Memory B cell (primary cell): Measurements from ENCODE around the gene SEPTIN5.
"Not testable (repeated sequence)": the region's sequence is repeated elsewhere in the genome, so short reads cannot be mapped to it uniquely, and the experiment has no call there.

Experiments
- ATAC-seq: fragments of 150-1000 bp; cut with Tn5 transposase; 2 replicates; pipeline ENCODE4 v1.10.0; 2021; ENCODE audit warnings: low read depth, mild to moderate bottlenecking, moderate library complexity
- DNase-seq, 2 donors: peaks; one replicate each; pipeline ENCODE4 v3.0.0; 2022; ENCODE audit warnings: low spot score in 2 of 2
- H3K27ac Mint-ChIP-seq: one replicate; pipeline ENCODE4 v1.8.0; 2022; ENCODE audit warnings: mild to moderate bottlenecking, moderate library complexity, mixed read lengths
- H3K27me3 Mint-ChIP-seq: one replicate; pipeline ENCODE4 v1.8.0; 2022; ENCODE audit warnings: mixed read lengths
- H3K36me3 Mint-ChIP-seq: one replicate; pipeline ENCODE4 v1.8.0; 2022; ENCODE audit warnings: mild to moderate bottlenecking, mixed read lengths
- H3K4me1 Mint-ChIP-seq: one replicate; pipeline ENCODE4 v1.8.0; 2022; ENCODE audit warnings: mixed read lengths
- H3K4me3 Mint-ChIP-seq: one replicate; pipeline ENCODE4 v1.8.0; 2022; ENCODE audit warnings: mild to moderate bottlenecking, moderate library complexity, mixed read lengths
- H3K9me3 Mint-ChIP-seq: one replicate; pipeline ENCODE4 v1.8.0; 2022; ENCODE audit warnings: mixed read lengths

SEPTIN5 gene

GRCh38 chr22:19691007-19691720 lies 23.1 kb upstream of the SEPTIN5 start:
- Mint-ChIP-seq H3K9me3 (no peaks in the 10 kb centered on the region), H3K27me3 (peaks cover 5% of the 10 kb centered on the region), H3K4me3 (no peak overlapping the region), H3K4me1 (no peaks in the 10 kb centered on the region), H3K36me3 (no peaks in the 10 kb centered on the region), H3K27ac (no peak overlapping the region)
- ATAC-seq (no peak), DNase-seq (no peak)

GRCh38 chr22:19691721-19692341 lies 22.5 kb upstream of the SEPTIN5 start:
- H3K27me3 Mint-ChIP-seq = peaks cover 9% of the 10 kb centered on the region

GRCh38 chr22:19693581-19693980 lies 20.7 kb upstream of the SEPTIN5 start:
- H3K4me1 Mint-ChIP-seq = no peaks in the 10 kb centered on the region
- H3K9me3 Mint-ChIP-seq = no peaks in the 10 kb centered on the region
- H3K4me3 Mint-ChIP-seq = no peak overlapping the region
- H3K36me3 Mint-ChIP-seq = no peaks in the 10 kb centered on the region
- H3K27me3 Mint-ChIP-seq = peaks cover 9% of the 10 kb centered on the region
- DNase-seq (no peak), ATAC-seq (no peak)
- no peak overlapping the region for H3K27ac Mint-ChIP-seq

More at GRCh38 chr22:19691721-19692341, 22.5 kb upstream of the SEPTIN5 start:
- Mint-ChIP-seq H3K4me3 (no peak overlapping the region), H3K36me3 (no peaks in the 10 kb centered on the region), H3K9me3 (no peaks in the 10 kb centered on the region), H3K4me1 (no peaks in the 10 kb centered on the region), H3K27ac (no peak overlapping the region)
- DNase-seq = no peak
- no peak for ATAC-seq

- Mint-ChIP-seq H3K27me3 (peaks cover 9% of the 10 kb centered on the region), H3K9me3 (no peaks in the 10 kb centered on the region), H3K36me3 (no peaks in the 10 kb centered on the region), H3K4me3 (no peak overlapping the region), H3K27ac (no peak overlapping the region), H3K4me1 (no peaks in the 10 kb centered on the region)
- DNase-seq = no peak
- no peak for ATAC-seq
Measured at GRCh38 chr22:19693981-19694670, 20.2 kb upstream of the SEPTIN5 start.

DNA sequence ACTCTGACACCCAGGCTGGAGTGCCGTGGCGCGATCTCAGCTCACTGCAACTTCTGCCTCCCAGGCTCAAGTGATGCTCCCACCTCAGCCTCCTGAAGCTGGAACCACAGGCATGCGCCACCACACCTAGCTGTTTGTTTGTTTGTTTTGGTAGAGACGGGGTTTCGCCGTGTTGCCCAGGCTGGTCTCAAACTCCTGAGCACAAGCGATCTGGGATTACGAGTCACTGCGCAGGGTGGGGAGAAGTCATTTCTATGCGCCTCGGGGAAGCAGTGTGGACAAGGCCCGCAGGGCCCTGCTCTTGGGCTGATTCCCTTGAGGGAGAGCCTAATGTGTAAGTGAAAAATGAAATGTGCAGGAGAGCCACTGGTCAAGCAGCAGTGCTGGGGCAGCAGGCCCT lies 19.6 kb upstream of the SEPTIN5 start:
- H3K27ac Mint-ChIP-seq = no peak overlapping the region
- peaks cover 9% of the 10 kb centered on the region for H3K27me3 Mint-ChIP-seq
- ATAC-seq (no peak), DNase-seq (no peak)
- H3K9me3 Mint-ChIP-seq = no peaks in the 10 kb centered on the region
- H3K4me3 Mint-ChIP-seq = no peak overlapping the region
- no peaks in the 10 kb centered on the region for H3K4me1 Mint-ChIP-seq
- no peaks in the 10 kb centered on the region for H3K36me3 Mint-ChIP-seq

DNA sequence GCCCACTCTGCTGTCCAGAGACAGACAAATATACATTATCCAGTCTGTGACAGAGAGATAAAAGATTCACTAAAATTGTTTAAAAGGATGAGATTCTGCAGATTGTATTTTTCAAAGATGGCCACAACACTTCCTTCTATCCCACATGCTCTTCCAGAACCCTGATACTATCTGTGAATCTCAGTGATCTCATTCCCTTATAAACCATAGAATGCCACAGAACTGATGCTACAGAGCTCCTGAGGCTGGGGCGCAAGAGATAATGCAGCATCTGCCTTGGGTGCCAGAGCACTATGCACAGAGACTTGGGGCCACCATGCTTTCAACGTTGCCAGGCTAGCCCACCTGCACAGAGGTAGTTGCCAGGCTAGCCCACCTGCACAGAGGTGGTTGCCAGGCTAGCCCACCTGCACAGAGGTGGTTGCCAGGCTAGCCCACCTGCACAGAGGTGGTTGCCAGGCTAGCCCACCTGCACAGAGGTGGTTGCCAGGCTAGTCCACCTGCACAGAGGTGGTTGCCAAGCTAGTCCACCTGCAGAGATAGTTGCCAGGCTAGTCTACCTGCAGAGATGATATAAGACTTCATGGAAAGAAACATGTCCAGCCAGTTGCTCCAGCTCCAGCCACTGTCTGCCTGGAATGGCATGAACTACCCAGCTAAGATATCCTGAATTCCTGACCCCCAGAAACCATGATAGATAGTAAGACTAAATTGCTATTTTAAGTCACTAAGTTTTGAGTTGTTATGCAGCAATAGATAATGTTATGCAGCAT lies 17.6 kb upstream of the SEPTIN5 start:
- no peak overlapping the region for H3K4me3 Mint-ChIP-seq
- ATAC-seq (no peak), DNase-seq (no peak)
- no peaks in the 10 kb centered on the region for H3K36me3 Mint-ChIP-seq
- H3K27ac Mint-ChIP-seq = no peak overlapping the region
- H3K9me3 Mint-ChIP-seq = no peaks in the 10 kb centered on the region
- peaks cover 10% of the 10 kb centered on the region for H3K27me3 Mint-ChIP-seq
- no peaks in the 10 kb centered on the region for H3K4me1 Mint-ChIP-seq

DNA sequence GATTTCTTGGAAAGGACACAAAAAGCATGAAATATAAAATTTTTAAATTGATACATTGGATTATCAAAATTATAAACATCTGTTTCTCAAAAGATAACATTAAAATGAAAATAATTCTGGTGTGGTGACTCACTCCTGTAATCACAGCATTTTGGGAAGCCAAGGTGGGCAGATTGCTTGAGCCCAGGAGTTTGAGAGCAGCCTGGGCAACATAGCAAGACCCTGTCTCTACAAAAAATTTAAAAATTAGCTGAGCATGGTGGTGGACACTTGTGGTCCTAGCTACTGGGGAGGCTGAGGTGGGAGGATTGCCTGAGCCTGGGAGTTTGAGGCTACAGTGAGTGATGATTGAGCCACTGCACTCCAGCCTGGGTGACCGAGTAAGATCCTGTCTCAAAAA lies 16.4 kb upstream of the SEPTIN5 start:
- H3K4me3 Mint-ChIP-seq, H3K27ac Mint-ChIP-seq, DNase-seq, ATAC-seq, H3K36me3 Mint-ChIP-seq, H3K4me1 Mint-ChIP-seq, H3K9me3 Mint-ChIP-seq: not testable (repeated sequence)
- peaks cover 11% of the 10 kb centered on the region for H3K27me3 Mint-ChIP-seq

DNA sequence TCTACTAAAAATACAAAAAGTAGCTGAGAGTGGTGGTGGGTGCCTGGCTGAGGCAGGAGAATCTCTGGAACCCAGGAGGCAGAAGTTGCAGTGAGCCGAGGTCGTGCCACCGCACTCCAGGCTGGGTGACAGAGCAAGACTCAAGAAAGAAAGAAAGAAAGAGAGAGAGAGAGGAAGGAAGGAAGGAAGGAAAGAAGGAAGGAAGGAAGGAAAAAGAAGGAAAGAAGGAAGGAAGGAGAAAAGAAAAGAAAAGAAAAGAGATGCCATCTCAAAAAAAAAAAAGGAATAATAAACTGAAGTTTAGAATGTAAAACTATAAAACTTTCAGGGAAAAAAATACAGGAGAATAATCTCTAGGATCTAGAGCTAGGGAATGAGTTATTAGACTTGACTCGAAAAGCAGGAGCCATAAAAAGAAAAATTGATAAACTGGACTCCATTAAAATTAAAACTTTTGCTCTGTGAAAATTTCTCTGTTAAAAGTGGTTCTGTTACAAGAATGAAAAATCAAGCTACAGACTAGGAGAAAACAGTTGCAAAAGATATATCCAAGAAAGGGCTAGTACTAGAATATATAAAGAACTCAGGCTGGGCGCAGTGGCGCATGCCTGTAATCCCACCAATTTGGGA lies 13.4 kb upstream of the SEPTIN5 start:
- Mint-ChIP-seq H3K4me3 (no peak overlapping the region), H3K4me1 (no peaks in the 10 kb centered on the region), H3K27me3 (peaks cover 9% of the 10 kb centered on the region), H3K36me3 (no peaks in the 10 kb centered on the region), H3K9me3 (no peaks in the 10 kb centered on the region), H3K27ac (no peak overlapping the region)
- DNase-seq = no peak
- ATAC-seq = no peak

DNA sequence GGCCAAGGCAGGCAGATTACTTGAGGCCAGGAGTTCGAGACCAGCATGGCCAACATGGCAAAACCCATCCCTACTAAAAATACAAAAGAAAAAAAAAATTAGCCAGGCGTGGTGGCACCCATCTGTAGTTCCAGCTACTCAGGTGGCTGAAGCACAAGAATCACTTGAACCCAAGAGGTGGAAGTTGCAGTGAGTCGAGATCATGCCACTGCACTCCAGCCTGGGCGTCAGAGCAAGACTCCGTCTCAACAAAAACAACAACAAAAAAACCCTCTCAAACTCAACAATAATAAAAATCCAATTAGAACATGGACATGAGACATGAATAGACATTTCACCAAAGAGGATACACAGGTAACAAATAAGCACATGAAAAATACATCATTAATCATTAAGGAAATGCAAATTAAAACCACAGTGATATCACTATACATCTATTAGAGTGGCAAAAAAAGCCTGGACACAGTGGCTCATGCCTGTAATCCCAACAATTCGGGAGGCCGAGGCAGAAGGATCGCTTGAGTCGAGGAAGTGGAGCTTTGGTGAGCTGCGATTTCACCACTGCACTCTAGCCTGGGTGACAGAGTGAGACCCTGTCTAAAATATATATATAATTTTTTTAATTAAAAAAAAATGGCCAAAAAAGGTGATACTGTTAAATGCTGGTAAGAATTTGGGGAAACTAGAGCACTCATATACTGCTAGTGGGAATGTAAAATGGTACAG lies 12.7 kb upstream of the SEPTIN5 start:
- no peaks in the 10 kb centered on the region for H3K36me3 Mint-ChIP-seq
- H3K9me3 Mint-ChIP-seq = no peaks in the 10 kb centered on the region
- no peak overlapping the region for H3K27ac Mint-ChIP-seq
- peaks cover 4% of the 10 kb centered on the region for H3K27me3 Mint-ChIP-seq
- no peaks in the 10 kb centered on the region for H3K4me1 Mint-ChIP-seq
- ATAC-seq = no peak
- H3K4me3 Mint-ChIP-seq = no peak overlapping the region
- DNase-seq = no peak

- no peak overlapping the region for H3K4me3 Mint-ChIP-seq
- DNase-seq (no peak), ATAC-seq (no peak)
- H3K4me1 Mint-ChIP-seq = no peaks in the 10 kb centered on the region
- no peaks in the 10 kb centered on the region for H3K9me3 Mint-ChIP-seq
- no peaks in the 10 kb centered on the region for H3K36me3 Mint-ChIP-seq
- no peak overlapping the region for H3K27ac Mint-ChIP-seq
- peaks cover 4% of the 10 kb centered on the region for H3K27me3 Mint-ChIP-seq
Measured at GRCh38 chr22:19703869-19704268, 10.4 kb upstream of the SEPTIN5 start.

- ATAC-seq (no peak), DNase-seq (no peak)
- Mint-ChIP-seq H3K36me3 (no peaks in the 10 kb centered on the region), H3K27me3 (peaks cover 4% of the 10 kb centered on the region), H3K9me3 (no peaks in the 10 kb centered on the region), H3K27ac (no peak overlapping the region), H3K4me1 (no peaks in the 10 kb centered on the region), H3K4me3 (no peak overlapping the region)
Measured at GRCh38 chr22:19704355-19705015, 9.8 kb upstream of the SEPTIN5 start.

DNA sequence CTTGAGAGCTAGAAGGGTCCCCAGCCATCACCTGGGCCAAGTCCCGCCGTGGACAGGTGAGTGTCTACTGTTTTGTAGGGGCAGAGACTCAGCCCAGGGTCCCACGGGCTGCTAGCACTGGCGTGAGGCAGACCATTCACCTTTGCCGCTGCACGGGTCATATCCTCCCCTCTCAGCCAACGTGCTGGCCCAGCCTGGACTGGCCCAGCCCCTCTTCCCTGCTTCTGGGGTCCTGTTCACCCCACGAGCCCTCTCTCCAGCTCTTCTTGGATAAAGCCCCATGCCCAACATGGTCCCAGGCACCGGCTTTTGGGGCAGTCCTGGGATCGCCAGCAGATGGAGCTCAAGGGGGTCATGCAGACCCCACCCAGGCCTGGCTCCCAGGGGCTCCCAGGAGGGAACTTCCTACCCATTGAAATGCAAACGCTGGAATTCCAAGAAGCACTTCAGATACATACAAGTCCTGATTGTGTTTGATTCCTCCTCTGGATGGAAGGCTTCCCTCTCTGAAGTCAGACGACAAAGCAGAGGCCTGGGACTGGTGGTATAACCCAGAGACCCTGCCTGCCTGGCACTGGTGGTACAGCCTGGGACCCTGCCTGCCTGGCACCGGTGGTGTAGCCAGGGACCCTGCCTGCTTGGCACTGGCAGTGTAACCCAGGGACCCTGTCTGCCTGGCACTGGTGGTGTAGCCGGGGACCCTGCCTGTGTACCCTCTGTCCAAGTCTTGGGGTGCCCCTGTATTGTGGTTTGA lies 8.9 kb upstream of the SEPTIN5 start:
- Mint-ChIP-seq H3K36me3 (no peaks in the 10 kb centered on the region), H3K4me1 (no peaks in the 10 kb centered on the region), H3K9me3 (no peaks in the 10 kb centered on the region), H3K4me3 (no peak overlapping the region), H3K27me3 (peaks cover 7% of the 10 kb centered on the region), H3K27ac (no peak overlapping the region)
- ATAC-seq = no peak
- no peak for DNase-seq
